Colonic mucosa (tissue), 4 donors: ENCODE data around the gene DDX3X. TPM values are rescaled to one million over a fixed set of nuclear protein-coding genes. Genes with fewer than 3 reads are reported as not detected.

Source experiments
- DNase-seq: peaks from one replicate; pipeline ENCODE4 v3.0.0-alpha.2; 2020
- H3K27ac ChIP-seq: fragments of 200-600 bp; one replicate; pipeline ENCODE4 v1.8.0; 2021
- H3K27me3 ChIP-seq: fragments of 200-600 bp; one replicate; pipeline ENCODE4 v1.8.0; 2021
- H3K36me3 ChIP-seq: fragments of 200-600 bp; one replicate; pipeline ENCODE4 v1.8.0; 2021
- H3K4me1 ChIP-seq: fragments of 200-600 bp; one replicate; pipeline ENCODE4 v1.8.0; 2021; ENCODE audit warnings: mild to moderate bottlenecking
- H3K4me3 ChIP-seq: fragments of 200-600 bp; one replicate; pipeline ENCODE4 v1.8.0; 2021
- H3K9ac ChIP-seq, 2 donors: one replicate each; pipeline ENCODE4 v1.7.0; 2013; ENCODE audit warnings: control low read depth in 2 of 2, low read depth in 2 of 2, low read length in 2 of 2
- H3K9me3 ChIP-seq: fragments of 200-600 bp; one replicate; pipeline ENCODE4 v1.8.0; 2021
- CTCF ChIP-seq: fragments of 200-600 bp; IDR thresholded peaks from one replicate; pipeline ENCODE4 v1.8.0; 2022; ENCODE audit warnings: antibody characterized with exemption, mild to moderate bottlenecking
- intact Hi-C: fragments of 100-400 bp; cut with DNase I; formaldehyde crosslinking; loops from one replicate; pipeline ENCODE4 v1.14.1; 2022
- total RNA-seq, 2 donors: library from RNA; stranded (reverse); fragmentation: NEBNext Ultra II Directional in 1 of 2; extraction: Animal tissue kit (Norgen Biotek cat#: 25700) in 1 of 2; gene quantifications; one replicate each; pipeline ENCODE4 v1.2.1, GENCODE V29; 2021
- donor health status: healthy.
- donor health status: DM: no; HTN: no; CAD: no.
- donor health status: DM: no; HTN: no; CAD: no.

Gene DDX3X
- total RNA-seq, 2 donors from 2014 or later = 192 to 318 TPM

- Histone ChIP-seq H3K4me3 (no peak overlapping the region), H3K9me3 (no peaks in the 10 kb centered on the region), H3K27me3 (no peaks in the 10 kb centered on the region), H3K36me3 (no peaks in the 10 kb centered on the region), H3K4me1 (no peaks in the 10 kb centered on the region), H3K9ac (no peak overlapping the region), H3K27ac (no peak overlapping the region)
- DNase-seq = no peak
- TF ChIP-seq CTCF = no peak
- intact Hi-C loops = no loop called here
Observed at GRCh38 chrX:41300758-41301437, 33.1 kb upstream of the DDX3X start.

GRCh38 chrX:41301438-41301824, 32.5 kb upstream of the DDX3X start:
- no peak overlapping the region for H3K9ac ChIP-seq
- no peak overlapping the region for H3K4me3 ChIP-seq
- no peaks in the 10 kb centered on the region for H3K36me3 ChIP-seq
- no peak overlapping the region for H3K27ac ChIP-seq
- TF ChIP-seq CTCF = no peak
- H3K4me1 ChIP-seq = no peaks in the 10 kb centered on the region
- intact Hi-C loops = no loop called here
- no peak for DNase-seq
- H3K27me3 ChIP-seq = no peaks in the 10 kb centered on the region
- no peaks in the 10 kb centered on the region for H3K9me3 ChIP-seq

GRCh38 chrX:41302370-41302769, 31.6 kb upstream of the DDX3X start:
- no peak for TF ChIP-seq CTCF
- no peak for DNase-seq
- Histone ChIP-seq H3K36me3 (no peaks in the 10 kb centered on the region), H3K27ac (no peak overlapping the region), H3K27me3 (no peaks in the 10 kb centered on the region), H3K9me3 (no peaks in the 10 kb centered on the region), H3K4me3 (no peak overlapping the region), H3K4me1 (no peaks in the 10 kb centered on the region), H3K9ac (no peak overlapping the region)
- intact Hi-C loops = no loop called here

GRCh38 chrX:41303013-41303412, 30.9 kb upstream of the DDX3X start:
- intact Hi-C loops = no loop called here

GRCh38 chrX:41304178-41304577, 29.8 kb upstream of the DDX3X start:
- intact Hi-C loops = no loop called here
- Histone ChIP-seq H3K27ac (no peak overlapping the region), H3K9me3 (no peaks in the 10 kb centered on the region), H3K4me3 (no peak overlapping the region), H3K27me3 (no peaks in the 10 kb centered on the region), H3K36me3 (no peaks in the 10 kb centered on the region), H3K9ac (no peak overlapping the region), H3K4me1 (no peaks in the 10 kb centered on the region)
- no peak for DNase-seq
- no peak for TF ChIP-seq CTCF

More at GRCh38 chrX:41303013-41303412, 30.9 kb upstream of the DDX3X start:
- H3K27me3 ChIP-seq = no peaks in the 10 kb centered on the region
- DNase-seq = no peak
- no peak overlapping the region for H3K4me3 ChIP-seq
- no peak for TF ChIP-seq CTCF
- H3K4me1 ChIP-seq = no peaks in the 10 kb centered on the region
- no peaks in the 10 kb centered on the region for H3K36me3 ChIP-seq
- no peaks in the 10 kb centered on the region for H3K9me3 ChIP-seq
- no peak overlapping the region for H3K27ac ChIP-seq
- no peak overlapping the region for H3K9ac ChIP-seq
